Inflammatory macrophage treated with lipopolysaccharide for 4 hours (primary cell): ENCODE data around the gene ERMAP.
"Not testable (repeated sequence)": the region's sequence is repeated elsewhere in the genome, so short reads cannot be mapped to it uniquely, and the experiment has no call there.

Experiments used
- DNase-seq: peaks from one replicate; pipeline ENCODE4 v3.0.0-alpha.2; 2020

Gene ERMAP

GRCh38 chr1:42846257-42847110, 29.6 kb downstream of the ERMAP start, which contains the start of gene ZNF691:
ZNF691 (plus strand) TSS chr1:42846613; CDS start chr1:42849659, 3,046 bp downstream.
- DNase-seq, result peak; percentile 98

- DNase-seq, result no peak
These were observed 30.2 kb downstream of the ERMAP start for GRCh38 chr1:42847111-42847595.

GRCh38 chr1:42847721-42848460, 31.0 kb downstream of the ERMAP start:
- no peak for DNase-seq

GRCh38 chr1:42848823-42849537, 32.1 kb downstream of the ERMAP start:
- DNase-seq, result no peak

- no peak for DNase-seq
These were observed 33.0 kb downstream of the ERMAP start for GRCh38 chr1:42849944-42850343.

GRCh38 chr1:42851420-42851819, 34.5 kb downstream of the ERMAP start:
- no peak for DNase-seq

- DNase-seq, result no peak
These were observed 35.2 kb downstream of the ERMAP start for GRCh38 chr1:42851960-42852607.

GRCh38 chr1:42852608-42852980, 35.7 kb downstream of the ERMAP start:
- DNase-seq, result no peak

GRCh38 chr1:42853116-42853884, 36.4 kb downstream of the ERMAP start:
- DNase-seq, result no peak

- DNase-seq, result not testable (repeated sequence)
These were observed 39.6 kb downstream of the ERMAP start for GRCh38 chr1:42856554-42856953.

- not testable (repeated sequence) for DNase-seq
These were observed 42.4 kb downstream of the ERMAP start for GRCh38 chr1:42859366-42859765.

GRCh38 chr1:42860339-42861013, 43.6 kb downstream of the ERMAP start:
- no peak for DNase-seq

- DNase-seq, result no peak
These were observed 44.1 kb downstream of the ERMAP start for GRCh38 chr1:42861014-42861399.

- DNase-seq, result no peak
These were observed 49.6 kb downstream of the ERMAP start for GRCh38 chr1:42866549-42866948.

- DNase-seq, result not testable (repeated sequence)
These were observed 51.5 kb downstream of the ERMAP start for GRCh38 chr1:42868466-42868865.

GRCh38 chr1:42869254-42869653, 52.3 kb downstream of the ERMAP start:
- not testable (repeated sequence) for DNase-seq

GRCh38 chr1:42869751-42870150, 52.8 kb downstream of the ERMAP start:
- DNase-seq, result not testable (repeated sequence)

GRCh38 chr1:42873108-42873507, 56.2 kb downstream of the ERMAP start:
- DNase-seq, result not testable (repeated sequence)

GRCh38 chr1:42873670-42874069, 56.7 kb downstream of the ERMAP start:
- no peak for DNase-seq

GRCh38 chr1:42876009-42876408, 59.1 kb downstream of the ERMAP start:
- no peak for DNase-seq

- no peak for DNase-seq
These were observed 60.5 kb downstream of the ERMAP start for GRCh38 chr1:42877380-42877779.
